Measurements from ENCODE around the gene PKD2L1.

DNA sequence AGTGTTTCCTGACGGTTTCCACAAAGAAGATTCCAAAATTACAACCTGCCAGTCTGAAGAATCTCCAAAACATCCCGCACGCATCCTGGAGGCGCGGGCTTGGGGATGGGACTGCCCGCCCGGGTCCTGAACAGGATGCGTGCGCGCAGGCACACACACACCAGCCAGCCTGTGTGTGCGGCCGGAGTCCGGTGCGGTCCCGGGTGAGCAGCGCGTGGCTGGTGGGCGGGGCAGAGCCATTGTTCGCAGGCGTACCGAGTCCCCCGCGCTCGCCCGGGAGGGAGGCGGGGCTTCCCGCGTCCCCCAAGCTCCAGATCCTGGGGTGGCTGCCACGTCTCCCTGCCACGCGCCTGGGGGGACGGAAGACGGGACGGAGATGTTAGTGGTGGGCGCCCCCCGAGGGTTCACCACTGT, 16.3 kb upstream of the PKD2L1 start:
- TF ChIP-seq, protein P1, sequence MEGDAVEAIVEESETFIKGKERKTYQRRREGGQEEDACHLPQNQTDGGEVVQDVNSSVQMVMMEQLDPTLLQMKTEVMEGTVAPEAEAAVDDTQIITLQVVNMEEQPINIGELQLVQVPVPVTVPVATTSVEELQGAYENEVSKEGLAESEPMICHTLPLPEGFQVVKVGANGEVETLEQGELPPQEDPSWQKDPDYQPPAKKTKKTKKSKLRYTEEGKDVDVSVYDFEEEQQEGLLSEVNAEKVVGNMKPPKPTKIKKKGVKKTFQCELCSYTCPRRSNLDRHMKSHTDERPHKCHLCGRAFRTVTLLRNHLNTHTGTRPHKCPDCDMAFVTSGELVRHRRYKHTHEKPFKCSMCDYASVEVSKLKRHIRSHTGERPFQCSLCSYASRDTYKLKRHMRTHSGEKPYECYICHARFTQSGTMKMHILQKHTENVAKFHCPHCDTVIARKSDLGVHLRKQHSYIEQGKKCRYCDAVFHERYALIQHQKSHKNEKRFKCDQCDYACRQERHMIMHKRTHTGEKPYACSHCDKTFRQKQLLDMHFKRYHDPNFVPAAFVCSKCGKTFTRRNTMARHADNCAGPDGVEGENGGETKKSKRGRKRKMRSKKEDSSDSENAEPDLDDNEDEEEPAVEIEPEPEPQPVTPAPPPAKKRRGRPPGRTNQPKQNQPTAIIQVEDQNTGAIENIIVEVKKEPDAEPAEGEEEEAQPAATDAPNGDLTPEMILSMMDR (IDR thresholded peaks at IDR 0.05; ENCODE audit: insufficient read depth, low read depth, low read length): no peak
- no peak for TF ChIP-seq EZH2 (IDR thresholded peaks at IDR 0.05; ENCODE audit: insufficient read depth, low read length)

Measured in astrocyte (in vitro differentiated cells and primary cell).